GOT3 (cell line): ENCODE results near the gene NIPSNAP2.
"Not testable (repeated sequence)": the region's sequence is repeated elsewhere in the genome, so short reads cannot be mapped to it uniquely, and the experiment has no call there.

ENCODE experiments used
- DNase-seq: peaks from one replicate; lab custom pipeline; 2025; ENCODE audit warnings: mixed read lengths; lab: John Stamatoyannopoulos, UW

The NIPSNAP2 gene

GRCh38 chr7:56046721-56047445 lies 82.5 kb downstream of the NIPSNAP2 start:
- no peak for DNase-seq

DNA sequence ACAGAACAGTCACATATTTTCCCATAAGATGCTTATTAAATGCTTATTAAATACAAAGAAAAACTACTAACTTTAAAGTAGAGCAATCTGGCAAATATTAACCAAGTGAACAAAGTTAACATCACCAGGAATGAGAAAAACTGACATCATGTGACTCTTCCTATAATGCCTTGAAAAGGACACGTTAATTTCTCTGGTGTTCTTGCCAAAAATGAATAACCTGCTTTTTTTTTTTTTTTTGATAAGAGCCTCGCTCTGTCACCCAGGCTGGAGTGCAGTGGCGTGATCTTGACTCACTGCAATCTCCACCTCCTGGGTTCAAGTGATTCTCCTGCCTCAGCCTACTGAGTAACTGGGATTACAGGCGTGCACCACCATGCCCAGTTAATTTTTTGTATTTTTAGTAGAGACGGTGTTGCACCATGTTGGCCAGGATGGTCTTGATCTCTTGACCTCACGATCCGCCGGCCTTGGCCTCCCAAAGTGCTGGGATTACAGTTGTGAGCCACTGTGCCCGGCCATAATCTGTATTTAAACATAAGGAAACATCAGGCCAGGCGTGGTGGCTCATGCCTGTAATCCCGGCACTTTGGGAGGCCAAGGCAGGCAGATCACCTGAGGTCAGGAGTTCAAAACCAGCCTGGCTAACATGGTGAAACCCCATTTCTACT lies 83.2 kb downstream of the NIPSNAP2 start:
- DNase-seq: not testable (repeated sequence)

- no peak for DNase-seq
Observed at GRCh38 chr7:56048245-56048644, 83.9 kb downstream of the NIPSNAP2 start.

GRCh38 chr7:56048763-56049162 lies 84.4 kb downstream of the NIPSNAP2 start:
- not testable (repeated sequence) for DNase-seq
